ENCODE data around the gene HLCS. TPM values are rescaled to one million over a fixed set of nuclear protein-coding genes. Genes with fewer than 3 reads are reported as not detected.
A peak's percentile ranks its signal among the peaks of the same experiment; 100 is the strongest.

The HLCS gene
- total and polyA plus RNA-seq, 2 of the 8 experiments (the other 6 are each of a cell fraction or from before 2014, with no cell fraction given), result 4.7 to 12.2 TPM

- no peak for FAIRE-seq
- H2BK20ac ChIP-seq (ENCODE audit: low read length), result no peak overlapping the region; the same call in 1 of the 2 replicates
- no peak overlapping the region for H2AK5ac ChIP-seq (ENCODE audit: low read depth, low read length)
- peaks cover 0 to 24% (median 0%) of the 10 kb centered on the region in 4 experiments; a peak in 1 of 8 replicates for H3K36me3 ChIP-seq (ENCODE audit: control insufficient read depth in 2 of 4, insufficient read depth in 4 of 4, low read length in 3 of 4)
- H2AFZ ChIP-seq (ENCODE audit: low read length), result no peak overlapping the region
- no peak overlapping the region for H3K4ac ChIP-seq (replicated peaks; ENCODE audit: insufficient read length, low read depth, low read length)
- no peaks in the 10 kb centered on the region; the same call in 1 of the 2 replicates for H3K79me1 ChIP-seq (ENCODE audit: low read depth, low read length)
- no peak overlapping the region for H3K27ac ChIP-seq (ENCODE audit: low read depth, low read length)
- H3K18ac ChIP-seq (ENCODE audit: extremely low read depth, low read length), result no peak overlapping the region; the same call in 1 of the 2 replicates
- H3K23me2 ChIP-seq (ENCODE audit: low read depth, low read length), result no peaks in the 10 kb centered on the region; the same call in 1 of the 2 replicates
- ChIA-PET POLR2A (ENCODE audit: partially characterized antibody) (interaction anchor here (2.5 kb wide), 1 partner anchor 12 kb away, joined by 11 read pairs; no protein-coding TSS in a partner anchor), CTCF (ENCODE audit: partially characterized antibody) (interaction anchor here (0.8 to 3.2 kb wide), 7 partner anchors 9 to 200 kb away, joined by 3 to 19 read pairs (median 4); no protein-coding TSS in a partner anchor)
- no peak overlapping the region for H4K91ac ChIP-seq (replicated peaks; ENCODE audit: insufficient read length, low read length)
- peak overlapping the region; percentile 52 to 90 for H3K4me2 ChIP-seq (ENCODE audit: insufficient read depth in 1 of 2, low read depth in 2 of 2, low read length in 2 of 2)
- H2BK5ac ChIP-seq (ENCODE audit: low read depth, low read length), result no peak overlapping the region
- WGBS, 2 experiments (ENCODE audit: extremely low coverage in 1 of 2, insufficient coverage in 1 of 2, insufficient read length in 1 of 2, insufficient replicate concordance in 2 of 2, low coverage in 1 of 2, low lambda C conversion rate in 2 of 2, missing lambda C conversion rate in 1 of 2), result 2% methylated on average over 47 of the region's 49 CpGs; no CpG with 5 or more reads in 1 of the 2 experiments
- H2BK120ac ChIP-seq (replicated peaks; ENCODE audit: low read depth, low read length), result no peak overlapping the region
- H4K5ac ChIP-seq (ENCODE audit: insufficient read length, low read depth, low read length), result no peak overlapping the region
- peak overlapping the region; percentile 60; the same call in 1 of the 2 replicates for H2BK12ac ChIP-seq (ENCODE audit: low read depth, low read length)
- peaks cover 99 to 100% (median 100%) of the 10 kb centered on the region in 4 experiments for H3K27me3 ChIP-seq (replicated peaks in 1 of 4; ENCODE audit: control insufficient read depth in 3 of 4, extremely low read depth in 1 of 4, insufficient read depth in 3 of 4, low read length in 3 of 4)
- H3K9ac ChIP-seq (replicated peaks in 1 of 4; ENCODE audit: extremely low read depth in 1 of 4, low read depth in 3 of 4, low read length in 3 of 4), result no peak overlapping the region
- no peaks in the 10 kb centered on the region for H3K9me3 ChIP-seq (ENCODE audit: insufficient read depth in 2 of 2, low read depth in 1 of 2, low read length in 1 of 2)
- H3K56ac ChIP-seq (replicated peaks; ENCODE audit: insufficient read length, low read depth, low read length), result no peak overlapping the region
- H3K4me3 ChIP-seq (ENCODE audit: extremely low read depth in 1 of 4, insufficient read depth in 2 of 4, low read depth in 3 of 4, low read length in 4 of 4), result peak overlapping the region in 3 of 4 experiments; percentile 11 to 44 (median 19); a peak in 4 of 8 replicates
- H3K23ac ChIP-seq (ENCODE audit: insufficient read length), result no peak overlapping the region
- H3K79me2 ChIP-seq (ENCODE audit: control insufficient read depth in 1 of 2, insufficient read depth in 2 of 2, low read length in 2 of 2), result no peaks in the 10 kb centered on the region
- H2BK15ac ChIP-seq (ENCODE audit: low read length), result no peak overlapping the region
- no peak overlapping the region for H3K14ac ChIP-seq (ENCODE audit: insufficient read length)
- DNase-seq (ENCODE audit: low read depth in 1 of 2, low spot score in 2 of 2), result peak in 1 of 2 experiments; percentile 66
- peaks cover 0 to 61% (median 42%) of the 10 kb centered on the region in 4 experiments; a peak in 6 of 7 replicates for H3K4me1 ChIP-seq (replicated peaks in 1 of 4; ENCODE audit: control insufficient read depth in 3 of 4, insufficient read depth in 4 of 4, low read length in 3 of 4)
- no peak overlapping the region for H4K8ac ChIP-seq (ENCODE audit: extremely low read depth, insufficient read depth, low read length)
- peaks cover 10 to 18% of the 10 kb centered on the region in 2 experiments for H4K20me1 ChIP-seq (replicated peaks in 1 of 2; ENCODE audit: control insufficient read depth in 1 of 2, insufficient read depth in 2 of 2, low read length in 2 of 2)
These were observed 262.1 kb downstream of the HLCS start for GRCh38 chr21:36704281-36704957.

Measured in H1 (cell line).